GM21528 (cell line): ENCODE measurements around the gene MBD4.
A peak's percentile ranks its signal among the peaks of the same experiment; 100 is the strongest.
"Not testable (repeated sequence)": the region's sequence is repeated elsewhere in the genome, so short reads cannot be mapped to it uniquely, and the experiment has no call there.

Experiments
- ATAC-seq: cut with Tn5 transposase; IDR thresholded peaks from one replicate; pipeline ENCODE4 v1.9.1; 2021; ENCODE audit warnings: mild to moderate bottlenecking, moderate library complexity; ENCODE audit not compliant: unreplicated experiment, low FRiP score

The MBD4 gene

GRCh38 chr3:129413687-129414506 is 25.9 kb downstream of the MBD4 start:
- no peak for ATAC-seq

DNA sequence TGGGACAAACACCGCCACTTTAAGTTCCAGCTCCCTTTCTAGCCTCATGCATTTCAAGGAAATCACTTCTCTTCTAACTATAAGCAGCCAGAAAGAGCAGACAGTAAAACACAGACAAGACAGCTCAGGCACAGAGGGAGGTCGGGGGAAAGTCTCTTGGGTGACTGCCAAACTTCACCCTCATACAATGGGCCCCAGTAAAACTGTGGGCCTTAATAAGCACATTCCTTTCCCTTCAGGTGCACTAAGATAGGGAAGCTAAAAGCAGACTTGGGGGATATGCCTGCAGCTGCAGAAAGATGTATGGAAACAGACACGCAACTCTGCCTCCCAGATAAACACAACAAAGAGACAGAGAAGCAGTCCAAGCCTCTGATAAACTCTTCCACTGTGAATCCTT is 26.5 kb downstream of the MBD4 start:
- not testable (repeated sequence) for ATAC-seq

- ATAC-seq: no peak
Measured at GRCh38 chr3:129412542-129413198, 27.1 kb downstream of the MBD4 start.

- ATAC-seq: no peak
Measured at GRCh38 chr3:129410971-129411370, 28.8 kb downstream of the MBD4 start.

GRCh38 chr3:129409541-129409940 is 30.2 kb downstream of the MBD4 start:
- no peak for ATAC-seq

- no peak for ATAC-seq
Measured at GRCh38 chr3:129404610-129405009, 35.1 kb downstream of the MBD4 start.

- ATAC-seq: no peak
Measured at GRCh38 chr3:129404130-129404529, 35.6 kb downstream of the MBD4 start.

GRCh38 chr3:129403450-129403849 is 36.3 kb downstream of the MBD4 start:
- no peak for ATAC-seq

GRCh38 chr3:129402616-129403015 is 37.1 kb downstream of the MBD4 start:
- ATAC-seq: no peak

- no peak for ATAC-seq
Measured at GRCh38 chr3:129402210-129402609, 37.5 kb downstream of the MBD4 start.

DNA sequence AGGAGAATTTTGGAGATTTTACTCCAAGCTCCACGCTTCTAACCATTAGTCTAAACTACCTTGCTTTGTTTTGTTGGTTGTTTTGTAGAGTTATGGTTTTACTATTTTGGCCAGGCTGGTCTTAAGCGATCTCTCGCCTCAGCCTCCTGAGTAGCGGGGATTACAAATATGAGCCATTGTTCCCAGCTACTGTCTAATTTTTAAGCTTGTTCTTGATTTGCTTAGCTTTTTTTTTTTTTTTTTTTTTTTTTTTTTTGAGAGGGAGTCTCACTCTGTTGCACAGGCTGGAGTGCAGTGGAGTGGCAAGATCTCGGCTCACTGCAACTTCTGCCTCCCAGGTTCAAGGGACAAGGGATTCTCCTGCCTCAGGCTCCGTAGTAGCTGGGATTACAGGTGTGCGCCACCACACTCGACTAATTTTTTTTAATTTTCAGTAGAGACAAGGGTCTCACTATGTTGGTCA is 39.8 kb downstream of the MBD4 start:
- peak; percentile 7 for ATAC-seq

DNA sequence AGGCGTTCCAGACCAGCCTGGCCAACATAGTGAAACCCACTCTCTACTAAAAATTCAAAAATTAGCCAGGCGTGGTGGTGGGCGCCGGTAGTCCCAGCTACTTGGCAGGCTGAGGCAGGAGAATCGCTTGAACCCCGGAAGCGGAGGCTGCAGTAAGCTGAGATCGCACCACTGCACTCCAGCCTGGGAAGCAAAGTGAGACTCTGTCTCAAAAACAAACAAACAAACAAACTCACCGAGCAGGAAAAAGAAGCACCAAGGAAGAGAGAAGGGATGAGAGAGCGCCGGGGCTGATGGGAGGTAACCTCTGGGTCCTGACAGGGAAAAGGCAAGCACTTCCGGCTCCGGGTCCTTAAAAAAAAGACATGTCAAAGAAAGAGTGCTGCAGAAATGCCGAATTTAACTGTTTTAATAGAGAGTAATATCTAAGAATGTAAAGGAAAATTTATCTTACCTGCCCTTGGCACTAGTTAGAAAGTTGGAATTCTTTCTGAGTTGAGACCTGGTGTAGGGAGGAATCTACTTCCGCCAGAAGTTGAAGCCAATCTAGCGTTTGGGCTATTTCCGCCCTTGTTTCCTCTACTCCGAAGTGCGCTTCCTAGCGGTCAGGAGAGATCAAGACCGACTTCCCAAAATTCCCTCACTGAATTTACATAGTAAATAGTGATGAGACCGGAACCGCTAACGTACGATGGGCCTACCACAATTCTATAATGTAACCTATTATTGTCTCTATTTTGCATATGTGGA is 40.4 kb downstream of the MBD4 start:
- peak; percentile 73 for ATAC-seq

- peak; percentile 24 for ATAC-seq
Measured at GRCh38 chr3:129398803-129399144, 41.0 kb downstream of the MBD4 start.

GRCh38 chr3:129393760-129394564 is 45.8 kb downstream of the MBD4 start:
- not testable (repeated sequence) for ATAC-seq

GRCh38 chr3:129393271-129393670 is 46.5 kb downstream of the MBD4 start:
- ATAC-seq: no peak

DNA sequence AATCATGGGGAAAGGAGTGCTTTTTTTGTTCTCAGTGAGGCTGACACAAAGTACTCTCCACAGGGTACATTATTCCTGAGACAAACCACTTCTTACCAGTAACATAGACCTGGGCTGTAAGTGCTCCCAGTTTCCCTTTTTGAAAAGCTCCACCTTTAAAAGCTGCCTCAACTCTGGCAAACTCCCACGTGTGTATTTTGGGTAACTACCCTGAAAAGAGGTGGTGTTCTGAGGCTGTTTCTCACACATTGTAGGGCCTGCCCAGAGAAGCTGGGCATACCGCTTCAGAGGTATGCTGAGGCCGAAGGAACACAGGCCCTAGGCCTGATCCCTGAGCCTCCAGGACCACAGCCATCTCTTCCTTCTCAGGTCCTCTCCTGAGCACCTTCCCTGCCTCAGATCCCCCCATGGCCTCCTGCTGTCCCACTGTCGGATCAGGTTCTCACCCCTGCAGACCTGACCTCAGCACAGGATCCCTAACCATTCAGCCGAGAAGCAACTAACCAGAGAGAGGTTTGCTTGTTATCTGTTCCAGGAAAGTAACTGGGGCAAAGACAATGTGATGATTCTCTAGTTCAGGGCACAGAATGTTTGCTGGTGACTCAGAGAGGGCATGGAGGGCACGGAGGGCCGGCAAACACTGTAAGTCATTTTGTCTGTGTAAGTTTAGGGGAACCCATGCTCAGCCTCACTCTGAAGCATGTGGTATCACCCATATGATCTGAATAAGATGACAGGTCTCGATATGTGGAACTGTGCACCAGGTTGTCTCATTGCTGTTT is 47.5 kb downstream of the MBD4 start:
- not testable (repeated sequence) for ATAC-seq

GRCh38 chr3:129391583-129391982 is 48.2 kb downstream of the MBD4 start:
- ATAC-seq: not testable (repeated sequence)

GRCh38 chr3:129389572-129389937 is 50.2 kb downstream of the MBD4 start:
- ATAC-seq: no peak

DNA sequence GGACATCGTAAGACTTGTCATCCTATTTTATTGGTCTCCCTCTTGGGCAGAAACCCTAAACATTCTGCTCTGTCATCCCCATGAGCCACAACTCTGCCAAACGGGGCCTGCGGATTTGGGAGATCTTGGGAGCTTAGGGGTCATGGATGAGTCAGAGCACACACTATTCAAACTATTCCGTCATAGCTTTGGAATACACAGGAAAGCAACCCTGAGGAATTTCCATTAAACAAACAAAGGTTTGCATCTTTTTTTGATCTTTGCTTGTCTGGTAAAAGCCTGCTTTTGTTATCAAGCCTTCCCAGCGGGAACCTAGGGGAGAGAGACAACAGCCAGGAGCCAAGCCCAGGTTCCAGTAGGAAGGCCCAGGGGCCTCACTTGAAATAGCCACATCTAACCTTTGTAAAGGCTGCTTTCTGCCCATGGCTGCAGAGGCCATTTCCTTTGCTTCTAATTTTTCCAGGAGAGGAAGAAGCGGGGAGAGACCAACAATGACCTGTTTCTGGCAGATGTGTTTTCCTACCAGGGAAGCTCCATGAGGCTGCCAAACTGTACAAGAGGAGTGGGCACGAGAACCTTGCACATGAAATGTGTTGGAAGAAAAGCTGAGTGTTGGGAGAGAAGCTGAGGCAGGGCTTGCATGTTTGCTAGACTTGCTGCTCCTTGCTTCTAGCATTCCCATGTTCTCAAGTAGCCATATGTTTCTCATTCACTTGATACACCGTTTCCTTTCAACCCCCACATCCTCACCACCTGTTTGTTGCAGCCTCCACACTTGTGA is 50.8 kb downstream of the MBD4 start:
- not testable (repeated sequence) for ATAC-seq
